Lung (tissue), 12 donors: Measurements from ENCODE around the gene PHLPP1. TPM values are rescaled to one million over a fixed set of nuclear protein-coding genes. Genes with fewer than 3 reads are reported as not detected.

Experiments used
- ATAC-seq: fragments of 200-7000 bp; cut with Tn5 transposase; one replicate; pipeline ENCODE4 v1.9.1; 2020; ENCODE audit warnings: moderate number of reproducible peaks; ENCODE audit not compliant: insufficient read depth, low FRiP score
- DNase-seq, 3 donors: peaks; one replicate each; pipeline ENCODE4 v3.0.0-alpha.2; 2013 to 2017
- H3K27ac ChIP-seq, 2 donors: one replicate each; pipeline ENCODE4 v1.5.1; 2013; ENCODE audit warnings: mild to moderate bottlenecking in 2 of 2, moderate library complexity in 2 of 2, control low read depth in 1 of 2, inconsistent platforms in 1 of 2, low read depth in 1 of 2, low read length in 1 of 2
- H3K27me3 ChIP-seq, 3 donors: one replicate each; pipeline ENCODE4 v1.5.1; 2013; ENCODE audit warnings: low read length in 2 of 3; ENCODE audit not compliant: control insufficient read depth in 3 of 3, insufficient read depth in 3 of 3
- H3K36me3 ChIP-seq, 4 donors: one replicate each; pipeline ENCODE4 v1.5.1; 2013; ENCODE audit warnings: low read length in 4 of 4, mild to moderate bottlenecking in 1 of 4, moderate library complexity in 1 of 4; ENCODE audit not compliant: control insufficient read depth in 4 of 4, insufficient read depth in 4 of 4
- H3K4me1 ChIP-seq, 5 donors: one replicate each; pipeline ENCODE4 v1.5.1; 2013; ENCODE audit warnings: low read length in 5 of 5, mild to moderate bottlenecking in 2 of 5, moderate library complexity in 1 of 5; ENCODE audit not compliant: control insufficient read depth in 5 of 5, insufficient read depth in 5 of 5
- H3K4me3 ChIP-seq: one replicate; pipeline ENCODE4 v1.5.1; 2013; ENCODE audit warnings: mild to moderate bottlenecking, control low read depth, moderate library complexity
- H3K9ac ChIP-seq, 2 donors: one replicate each; pipeline ENCODE4 v1.5.1; 2013; ENCODE audit warnings: low read length in 2 of 2, control low read depth in 1 of 2; ENCODE audit not compliant: insufficient read depth in 1 of 2
- H3K9me3 ChIP-seq, 4 donors: one replicate each; pipeline ENCODE4 v1.5.1; 2013; ENCODE audit warnings: low read length in 3 of 4, mild to moderate bottlenecking in 1 of 4, moderate library complexity in 1 of 4; ENCODE audit not compliant: control insufficient read depth in 4 of 4, insufficient read depth in 3 of 4
- CTCF ChIP-seq: IDR thresholded peaks from 2 replicates; pipeline ENCODE4 v1.5.1; 2012; ENCODE audit warnings: mild to moderate bottlenecking; ENCODE audit errors: control extremely low read depth, extremely low read depth
- WGBS, 2 donors: extraction: QIAGEN DNeasy Blood & Tissue Kit; methylation state at CpG; one replicate each; pipeline ENCODE4 v1.1.7; 2013; 5-methylcytosine and 5-hydroxymethylcytosine counted together
- polyA plus RNA-seq, 2 donors: library from polyadenylated mRNA; stranded (reverse); fragments of 200-250 nt; gene quantifications; one replicate each; pipeline ENCODE4 v1.2.1, GENCODE V29; 2013
- total RNA-seq, 2 donors: library from RNA; depleted of rRNA in 1 of 2; stranded (reverse); fragments of >200 nt in 1 of 2; gene quantifications; one replicate each; pipeline ENCODE4 v1.2.1, GENCODE V29; 2014 to 2021
- donor health status: control.
- donor health status: control.
- donor health status: Bipolar disorder and iron deficiency.
- donor health status: healthy.
- donor health status: DM: yes; HTN: yes; CAD: no.

The PHLPP1 gene
- total and polyA plus RNA-seq, 4 donors = 2.3 to 29.2 (median 7.9) TPM

GRCh38 chr18:62957885-62958472 lies 242.6 kb downstream of the PHLPP1 start:
- H3K36me3 ChIP-seq = no peaks in the 10 kb centered on the region
- peak; percentile 8 for TF ChIP-seq CTCF
- peak in 1 of 3 donors; percentile 22 for DNase-seq
- 74 to 76% methylated on average over 9 of the region's 9 CpGs for WGBS, 2 donors
- H3K27me3 ChIP-seq = no peaks in the 10 kb centered on the region
- no peaks in the 10 kb centered on the region for H3K9me3 ChIP-seq
- H3K27ac ChIP-seq = no peak overlapping the region
- no peak overlapping the region for H3K9ac ChIP-seq
- peaks cover 0 to 10% (median 2%) of the 10 kb centered on the region in 5 donors for H3K4me1 ChIP-seq
- no peak for ATAC-seq
- H3K4me3 ChIP-seq = no peak overlapping the region

GRCh38 chr18:62959481-62959880 lies 244.1 kb downstream of the PHLPP1 start:
- no peaks in the 10 kb centered on the region for H3K9me3 ChIP-seq
- H3K36me3 ChIP-seq = peaks cover 0 to 4% (median 1%) of the 10 kb centered on the region in 4 donors
- no peak for TF ChIP-seq CTCF
- no peak for ATAC-seq
- no peak overlapping the region for H3K27ac ChIP-seq
- H3K27me3 ChIP-seq = no peaks in the 10 kb centered on the region
- DNase-seq = no peak
- no peak overlapping the region for H3K4me3 ChIP-seq
- H3K9ac ChIP-seq = no peak overlapping the region
- no peaks in the 10 kb centered on the region for H3K4me1 ChIP-seq
- 96% methylated on average over 3 of the region's 3 CpGs for WGBS, 2 donors

GRCh38 chr18:62963507-62963906 lies 248.2 kb downstream of the PHLPP1 start:
- DNase-seq (no peak), ATAC-seq (no peak)
- Histone ChIP-seq H3K4me1 (no peaks in the 10 kb centered on the region), H3K36me3 (peaks cover 0 to 4% (median 1%) of the 10 kb centered on the region in 4 donors), H3K9ac (peak overlapping the region in 1 of 2 donors; percentile 4), H3K4me3 (no peak overlapping the region), H3K9me3 (no peaks in the 10 kb centered on the region), H3K27ac (no peak overlapping the region), H3K27me3 (no peaks in the 10 kb centered on the region)
- WGBS, 2 donors = 78 to 79% methylated on average over 3 of the region's 3 CpGs
- no peak for TF ChIP-seq CTCF

- no peak for ATAC-seq
- DNase-seq = no peak
- no peak for TF ChIP-seq CTCF
- no peak overlapping the region for H3K27ac ChIP-seq
- WGBS, 2 donors = 73 to 80% methylated on average over 1 of the region's 1 CpG
- H3K9ac ChIP-seq = no peak overlapping the region
- H3K27me3 ChIP-seq = no peaks in the 10 kb centered on the region
- H3K9me3 ChIP-seq = no peaks in the 10 kb centered on the region
- no peak overlapping the region for H3K4me3 ChIP-seq
- H3K4me1 ChIP-seq = no peaks in the 10 kb centered on the region
- peaks cover 0 to 4% (median 1%) of the 10 kb centered on the region in 4 donors for H3K36me3 ChIP-seq
Measured at GRCh38 chr18:62964432-62964831, 249.1 kb downstream of the PHLPP1 start.
